ENCODE measurements around the gene CCDC183. TPM values are rescaled to one million over a fixed set of nuclear protein-coding genes. Genes with fewer than 3 reads are reported as not detected.

CCDC183 gene
- total RNA-seq, 2 experiments from 2014 or later, result 0.88 to 1.3 TPM

- no TSS peak for BruUV-seq (replicated peaks)
- peak overlapping the region; percentile 3 for H3K27ac ChIP-seq (ENCODE audit: low read depth, low read length, poor library complexity, severe bottlenecking)
- H2AFZ ChIP-seq (ENCODE audit: low read length), result no peak overlapping the region
- H3K79me2 ChIP-seq (ENCODE audit: insufficient read depth, low read depth, low read length), result peaks cover 47% of the 10 kb centered on the region
- no peak overlapping the region for H3K4me3 ChIP-seq (ENCODE audit: low read depth, low read length, poor library complexity, severe bottlenecking)
- H3K4me2 ChIP-seq (ENCODE audit: low read length), result no peak overlapping the region
- no peak for DNase-seq (ENCODE audit: low spot score)
- no peak for TF ChIP-seq EZH2phosphoT487 (IDR thresholded peaks at IDR 0.05; ENCODE audit: borderline replicate concordance, low read depth, low read length)
- TF ChIP-seq, protein P1, sequence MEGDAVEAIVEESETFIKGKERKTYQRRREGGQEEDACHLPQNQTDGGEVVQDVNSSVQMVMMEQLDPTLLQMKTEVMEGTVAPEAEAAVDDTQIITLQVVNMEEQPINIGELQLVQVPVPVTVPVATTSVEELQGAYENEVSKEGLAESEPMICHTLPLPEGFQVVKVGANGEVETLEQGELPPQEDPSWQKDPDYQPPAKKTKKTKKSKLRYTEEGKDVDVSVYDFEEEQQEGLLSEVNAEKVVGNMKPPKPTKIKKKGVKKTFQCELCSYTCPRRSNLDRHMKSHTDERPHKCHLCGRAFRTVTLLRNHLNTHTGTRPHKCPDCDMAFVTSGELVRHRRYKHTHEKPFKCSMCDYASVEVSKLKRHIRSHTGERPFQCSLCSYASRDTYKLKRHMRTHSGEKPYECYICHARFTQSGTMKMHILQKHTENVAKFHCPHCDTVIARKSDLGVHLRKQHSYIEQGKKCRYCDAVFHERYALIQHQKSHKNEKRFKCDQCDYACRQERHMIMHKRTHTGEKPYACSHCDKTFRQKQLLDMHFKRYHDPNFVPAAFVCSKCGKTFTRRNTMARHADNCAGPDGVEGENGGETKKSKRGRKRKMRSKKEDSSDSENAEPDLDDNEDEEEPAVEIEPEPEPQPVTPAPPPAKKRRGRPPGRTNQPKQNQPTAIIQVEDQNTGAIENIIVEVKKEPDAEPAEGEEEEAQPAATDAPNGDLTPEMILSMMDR (conservative IDR thresholded peaks at IDR 0.05; ENCODE audit: low read length), result no peak
- 0 out of 2 replicates have a peak, but pooled peaks cover 4% of the 10 kb centered on the region for H4K20me1 ChIP-seq (ENCODE audit: insufficient read depth, low read length)
- ChIA-PET CTCF (ENCODE audit: unreplicated experiment) (interaction anchor here (0.6 kb wide), 1 partner anchor 24 kb away, joined by 3 read pairs; no protein-coding TSS in a partner anchor), POLR2A (no interaction called here)
- peaks cover 16% of the 10 kb centered on the region for H3K4me1 ChIP-seq (ENCODE audit: insufficient read depth, low read length, poor library complexity, severe bottlenecking)
- intact Hi-C loops (cut with micrococcal nuclease; ENCODE audit: unreplicated experiment), result no loop called here
- no peaks in the 10 kb centered on the region for H3K9me2 ChIP-seq (ENCODE audit: insufficient read depth, low read length)
- peaks cover 79% of the 10 kb centered on the region for H3K36me3 ChIP-seq (ENCODE audit: insufficient read depth, low read length)
- no peaks in the 10 kb centered on the region for H3K9me3 ChIP-seq (ENCODE audit: low read length)
Observed at GRCh38 chr9:136814725-136815421, 18.7 kb downstream of the CCDC183 start.

DNA sequence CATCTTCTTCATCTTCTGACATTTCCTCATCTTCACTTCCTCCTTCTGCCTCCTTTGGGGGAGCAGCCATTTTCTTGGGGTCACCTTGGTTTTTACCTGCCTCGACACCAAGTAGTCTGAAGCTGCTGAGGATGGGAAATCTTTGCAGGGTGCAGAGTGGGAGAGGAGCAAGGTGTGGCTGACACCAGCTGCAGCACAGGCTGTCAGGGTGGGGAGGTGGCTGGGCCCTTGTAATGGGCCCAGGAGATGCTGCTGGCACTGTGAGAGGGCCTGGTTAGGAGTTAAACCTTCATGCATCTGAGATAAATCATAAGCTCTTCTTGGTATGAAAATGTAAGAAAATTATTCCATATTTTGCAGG is 19.3 kb downstream of the CCDC183 start:
- Histone ChIP-seq H4K20me1 (ENCODE audit: insufficient read depth, low read length) (no peaks in the 10 kb centered on the region), H3K79me2 (ENCODE audit: insufficient read depth, low read depth, low read length) (peaks cover 42% of the 10 kb centered on the region), H3K36me3 (ENCODE audit: insufficient read depth, low read length) (peaks cover 74% of the 10 kb centered on the region), H2AFZ (ENCODE audit: low read length) (no peak overlapping the region), H3K9me3 (ENCODE audit: low read length) (no peaks in the 10 kb centered on the region), H3K4me1 (ENCODE audit: insufficient read depth, low read length, poor library complexity, severe bottlenecking) (peaks cover 10% of the 10 kb centered on the region), H3K27ac (ENCODE audit: low read depth, low read length, poor library complexity, severe bottlenecking) (peak overlapping the region; percentile 3), H3K4me3 (ENCODE audit: low read depth, low read length, poor library complexity, severe bottlenecking) (no peak overlapping the region), H3K4me2 (ENCODE audit: low read length) (no peak overlapping the region), H3K9me2 (ENCODE audit: insufficient read depth, low read length) (no peaks in the 10 kb centered on the region)
- intact Hi-C loops (cut with micrococcal nuclease; ENCODE audit: unreplicated experiment), result no loop called here
- CTCF ChIA-PET (ENCODE audit: unreplicated experiment), result no interaction called here
- POLR2A ChIA-PET, result no interaction called here
- no TSS peak for BruUV-seq (replicated peaks)
- DNase-seq (ENCODE audit: low spot score), result no peak
- TF ChIP-seq, protein P1 (conservative IDR thresholded peaks at IDR 0.05; ENCODE audit: low read length), result no peak
- TF ChIP-seq EZH2phosphoT487 (IDR thresholded peaks at IDR 0.05; ENCODE audit: borderline replicate concordance, low read depth, low read length), result no peak

Data from OCI-LY7 (cell line).